Upper lobe of left lung (tissue), 6 donors: ENCODE results near the gene SCO1. TPM values are rescaled to one million over a fixed set of nuclear protein-coding genes. Genes with fewer than 3 reads are reported as not detected.
"Not testable (repeated sequence)": the region's sequence is repeated elsewhere in the genome, so short reads cannot be mapped to it uniquely, and the experiment has no call there.

ENCODE experiments used
- ATAC-seq, 2 donors: fragments of 200-7000 bp; cut with Tn5 transposase; one replicate each; pipeline ENCODE4 v1.9.1; 2022; ENCODE audit warnings: mild to moderate bottlenecking in 2 of 2, moderate library complexity in 2 of 2; ENCODE audit not compliant: low FRiP score in 2 of 2
- DNase-seq, 2 donors: peaks; one replicate each; pipeline ENCODE4 v3.0.0-alpha.2; 2019 to 2020
- H3K27ac ChIP-seq, 4 donors: fragments of 200-600 bp; sonication (generic); one replicate each; pipeline ENCODE4 v1.5.1; 2016 to 2019
- H3K27me3 ChIP-seq, 4 donors: fragments of 200-600 bp; sonication (generic); one replicate each; pipeline ENCODE4 v1.5.1; 2017 to 2019
- H3K36me3 ChIP-seq, 4 donors: fragments of 200-600 bp; sonication (generic); one replicate each; pipeline ENCODE4 v1.5.1; 2016 to 2019
- H3K4me1 ChIP-seq, 4 donors: fragments of 200-600 bp; sonication (generic); one replicate each; pipeline ENCODE4 v1.5.1; 2018 to 2019
- H3K4me3 ChIP-seq, 4 donors: fragments of 200-600 bp; sonication (generic); one replicate each; pipeline ENCODE4 v1.5.1; 2017 to 2019; ENCODE audit warnings: mild to moderate bottlenecking in 2 of 4, moderate library complexity in 1 of 4
- H3K9me3 ChIP-seq, 4 donors: fragments of 200-600 bp; sonication (generic); one replicate each; pipeline ENCODE4 v1.5.1; 2018 to 2019
- EP300 ChIP-seq, 4 donors: sonication (generic); formaldehyde crosslinking; IDR thresholded peaks; one replicate each; pipeline ENCODE4 v1.5.1; 2017; ENCODE audit warnings: antibody characterized with exemption in 4 of 4, control low read depth in 2 of 4
- POLR2A ChIP-seq, 4 donors: fragments of 450-650 bp; IDR thresholded peaks; one replicate each; pipeline ENCODE4 v1.5.1; 2016 to 2017; ENCODE audit warnings: antibody characterized with exemption in 4 of 4, mild to moderate bottlenecking in 2 of 4
- POLR2AphosphoS5 ChIP-seq, 2 donors: sonication (generic); formaldehyde crosslinking; IDR thresholded peaks; one replicate each; pipeline ENCODE4 v1.5.1; 2017; ENCODE audit warnings: antibody characterized with exemption in 2 of 2
- WGBS, 2 donors: methylation state at CpG; one replicate each; pipeline ENCODE4 v1.1.5; 2017 to 2018; 5-methylcytosine and 5-hydroxymethylcytosine counted together
- total RNA-seq, 6 donors: library from RNA; depleted of rRNA in 4 of 6; stranded (reverse); fragments of >200 nt in 4 of 6; gene quantifications; one replicate each; pipeline versions ENCODE4 v1.1.0 to v1.2.1, GENCODE V29; 2016 to 2021
- TF ChIP-seq, protein P1 (sequence below), 6 experiments: fragments of 450-650 bp in 4 of 6; fragments of 200-600 bp in 2 of 6; sonication (generic) in 2 of 6; IDR thresholded peaks; one replicate each; pipeline ENCODE4 v1.5.1; 2016 to 2019; ENCODE audit warnings: antibody characterized with exemption in 6 of 6
- donor health status: DM: no; HTN: no; CAD: no; lungs with moderate emphysema.
- donor health status: DM: no; HTN: yes; CAD: no; lungs with severe emphysema.

The SCO1 gene
- total RNA-seq, 6 donors from 2014 or later = 5.5 to 23.8 (median 17.4) TPM

DNA sequence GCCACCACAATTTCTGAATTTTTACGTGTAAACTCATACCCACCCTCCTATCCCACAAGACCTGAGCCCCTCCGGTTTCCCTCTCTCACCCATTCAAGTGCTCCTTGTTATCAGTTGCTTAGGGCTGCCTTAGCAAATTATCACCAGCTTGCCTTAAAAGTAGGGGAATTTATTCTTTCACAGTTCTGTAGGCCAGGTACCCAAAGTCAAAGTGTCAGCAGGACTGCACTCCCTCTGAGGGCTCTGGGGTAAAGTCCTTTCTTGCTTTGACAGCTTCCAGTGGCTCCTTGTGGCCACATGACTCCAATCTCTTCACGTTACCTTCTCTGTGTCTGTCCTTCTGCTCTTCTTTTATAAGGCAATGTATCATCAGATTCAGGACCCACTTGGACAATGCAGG is 40.4 kb upstream of the SCO1 start:
- H3K36me3 ChIP-seq = no peaks in the 10 kb centered on the region
- no peak for DNase-seq
- no peak for ATAC-seq
- H3K4me3 ChIP-seq = no peak overlapping the region
- no peaks in the 10 kb centered on the region for H3K27me3 ChIP-seq
- no peaks in the 10 kb centered on the region for H3K9me3 ChIP-seq
- TF ChIP-seq, protein P1, sequence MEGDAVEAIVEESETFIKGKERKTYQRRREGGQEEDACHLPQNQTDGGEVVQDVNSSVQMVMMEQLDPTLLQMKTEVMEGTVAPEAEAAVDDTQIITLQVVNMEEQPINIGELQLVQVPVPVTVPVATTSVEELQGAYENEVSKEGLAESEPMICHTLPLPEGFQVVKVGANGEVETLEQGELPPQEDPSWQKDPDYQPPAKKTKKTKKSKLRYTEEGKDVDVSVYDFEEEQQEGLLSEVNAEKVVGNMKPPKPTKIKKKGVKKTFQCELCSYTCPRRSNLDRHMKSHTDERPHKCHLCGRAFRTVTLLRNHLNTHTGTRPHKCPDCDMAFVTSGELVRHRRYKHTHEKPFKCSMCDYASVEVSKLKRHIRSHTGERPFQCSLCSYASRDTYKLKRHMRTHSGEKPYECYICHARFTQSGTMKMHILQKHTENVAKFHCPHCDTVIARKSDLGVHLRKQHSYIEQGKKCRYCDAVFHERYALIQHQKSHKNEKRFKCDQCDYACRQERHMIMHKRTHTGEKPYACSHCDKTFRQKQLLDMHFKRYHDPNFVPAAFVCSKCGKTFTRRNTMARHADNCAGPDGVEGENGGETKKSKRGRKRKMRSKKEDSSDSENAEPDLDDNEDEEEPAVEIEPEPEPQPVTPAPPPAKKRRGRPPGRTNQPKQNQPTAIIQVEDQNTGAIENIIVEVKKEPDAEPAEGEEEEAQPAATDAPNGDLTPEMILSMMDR (IDR thresholded peaks at IDR 0.05) = no peak
- TF ChIP-seq POLR2A (IDR thresholded peaks at IDR 0.05) (no peak), EP300 (IDR thresholded peaks at IDR 0.05) (no peak), POLR2AphosphoS5 (IDR thresholded peaks at IDR 0.05) (no peak)
- no peak overlapping the region for H3K27ac ChIP-seq
- WGBS, 2 donors = 74% methylated on average over 3 of the region's 3 CpGs
- H3K4me1 ChIP-seq = peaks cover 0 to 12% (median 3%) of the 10 kb centered on the region in 4 donors

DNA sequence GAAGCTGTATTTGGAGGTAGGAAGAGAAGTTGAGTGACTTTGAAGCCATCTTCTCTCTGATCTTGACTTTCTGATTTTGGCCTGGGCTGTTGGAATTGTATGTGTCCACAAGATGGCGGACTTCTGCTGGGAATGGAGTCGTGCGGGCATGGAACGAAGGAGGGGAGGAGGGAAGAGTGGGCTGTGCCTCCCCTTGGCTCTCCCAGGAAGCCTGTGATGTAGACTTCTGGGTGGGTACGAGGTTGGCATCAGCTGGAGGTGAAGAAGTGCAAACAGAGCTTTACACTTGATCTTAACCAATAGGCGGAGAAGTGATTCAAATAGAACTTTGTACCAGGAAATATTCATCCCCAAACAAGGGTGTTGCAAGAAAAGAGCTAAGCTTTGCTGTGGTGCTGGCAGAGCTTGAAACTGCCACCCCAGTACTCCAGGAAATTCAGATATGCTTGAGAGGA is 39.9 kb upstream of the SCO1 start:
- H3K4me3 ChIP-seq = no peak overlapping the region
- no peaks in the 10 kb centered on the region for H3K9me3 ChIP-seq
- TF ChIP-seq, protein P1 (IDR thresholded peaks at IDR 0.05) = peak; percentile 60 to 76 (median 65)
- TF ChIP-seq POLR2A (IDR thresholded peaks at IDR 0.05) = no peak
- H3K27ac ChIP-seq = no peak overlapping the region
- 14 to 17% methylated on average over 6 of the region's 6 CpGs for WGBS, 2 donors
- H3K27me3 ChIP-seq = no peaks in the 10 kb centered on the region
- no peaks in the 10 kb centered on the region for H3K36me3 ChIP-seq
- ATAC-seq (peak; percentile 90 to 94), DNase-seq (peak in 1 of 2 donors; percentile 76)
- peaks cover 0 to 12% (median 3%) of the 10 kb centered on the region in 4 donors for H3K4me1 ChIP-seq

DNA sequence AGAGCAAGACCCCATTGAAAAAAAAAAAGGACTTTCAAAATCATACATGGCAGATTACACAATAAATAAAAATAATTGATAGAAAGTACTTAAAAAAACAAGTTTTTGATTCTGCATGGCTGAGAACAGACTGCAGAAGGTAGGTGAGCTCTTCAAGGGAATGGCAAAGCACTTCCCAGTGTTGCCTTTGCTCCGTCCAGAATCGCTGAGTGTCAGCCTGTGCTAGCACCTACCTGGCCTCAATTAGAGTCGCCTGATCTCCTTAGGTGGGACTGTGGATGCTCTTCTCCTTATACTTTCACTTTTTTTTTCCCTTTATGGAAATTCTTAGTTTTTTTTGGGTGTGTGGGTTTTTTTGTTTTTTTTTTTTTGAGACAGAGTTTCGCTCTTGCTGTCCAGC is 38.5 kb upstream of the SCO1 start:
- peaks cover 0 to 12% (median 3%) of the 10 kb centered on the region in 4 donors for H3K4me1 ChIP-seq
- H3K4me3 ChIP-seq = no peak overlapping the region
- 89 to 90% methylated on average over 4 of the region's 4 CpGs for WGBS, 2 donors
- no peaks in the 10 kb centered on the region for H3K9me3 ChIP-seq
- no peak overlapping the region for H3K27ac ChIP-seq
- no peak for ATAC-seq
- no peaks in the 10 kb centered on the region for H3K27me3 ChIP-seq
- TF ChIP-seq POLR2AphosphoS5 (IDR thresholded peaks at IDR 0.05) = no peak
- TF ChIP-seq EP300 (IDR thresholded peaks at IDR 0.05) = no peak
- TF ChIP-seq, protein P1 (IDR thresholded peaks at IDR 0.05) = no peak
- no peak for TF ChIP-seq POLR2A (IDR thresholded peaks at IDR 0.05)
- no peak for DNase-seq
- no peaks in the 10 kb centered on the region for H3K36me3 ChIP-seq

DNA sequence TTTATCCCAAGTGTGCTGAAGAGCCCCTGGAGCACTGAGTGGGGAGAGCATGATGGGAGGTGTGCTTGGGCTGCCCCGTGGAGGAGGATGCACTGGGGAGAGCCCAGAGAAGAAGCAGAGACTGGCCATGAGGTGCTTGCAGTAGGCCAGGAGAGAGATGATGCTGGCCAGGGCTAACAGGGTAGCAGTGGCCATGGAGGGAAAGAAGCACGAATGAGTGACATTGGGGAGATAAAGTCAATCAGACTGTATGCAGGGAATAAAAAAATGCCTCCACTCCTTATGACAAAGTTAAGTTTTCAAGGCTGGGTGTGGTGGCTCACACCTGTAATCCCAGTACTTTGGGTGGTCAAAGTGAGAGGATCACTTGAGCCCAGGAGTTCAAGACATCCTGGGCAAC is 37.9 kb upstream of the SCO1 start:
- DNase-seq (no peak), ATAC-seq (no peak)
- Histone ChIP-seq H3K27ac (no peak overlapping the region), H3K9me3 (no peaks in the 10 kb centered on the region), H3K36me3 (no peaks in the 10 kb centered on the region), H3K27me3 (no peaks in the 10 kb centered on the region), H3K4me1 (peaks cover 0 to 12% (median 4%) of the 10 kb centered on the region in 4 donors), H3K4me3 (no peak overlapping the region)
- TF ChIP-seq POLR2AphosphoS5 (IDR thresholded peaks at IDR 0.05) (no peak), POLR2A (IDR thresholded peaks at IDR 0.05) (no peak), EP300 (IDR thresholded peaks at IDR 0.05) (no peak)
- TF ChIP-seq, protein P1 (IDR thresholded peaks at IDR 0.05) = no peak
- WGBS, 2 donors = 59 to 72% methylated on average over 2 of the region's 2 CpGs

DNA sequence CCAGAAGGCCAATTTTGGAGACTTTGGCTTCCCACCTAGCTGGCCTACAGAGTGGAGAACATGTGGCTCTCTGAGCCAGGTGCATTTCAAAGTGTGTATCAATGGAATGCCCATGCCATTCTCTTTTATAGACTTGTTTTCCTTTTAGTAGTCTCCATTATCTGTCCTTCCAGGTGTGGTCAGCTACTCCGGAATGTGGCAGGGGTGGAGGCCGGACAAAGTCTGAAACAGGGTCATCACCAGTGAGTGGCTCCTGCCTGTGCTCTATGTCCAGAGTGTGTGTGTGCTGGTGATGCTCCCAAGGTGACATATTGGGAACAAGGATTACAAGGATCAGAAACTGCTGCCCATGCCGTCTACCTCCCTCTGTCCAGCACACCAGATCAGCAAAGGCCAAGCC is 36.3 kb upstream of the SCO1 start:
- WGBS, 2 donors = 81 to 92% methylated on average over 3 of the region's 3 CpGs
- Histone ChIP-seq H3K4me3 (no peak overlapping the region), H3K27me3 (no peaks in the 10 kb centered on the region), H3K36me3 (no peaks in the 10 kb centered on the region), H3K4me1 (peaks cover 0 to 19% (median 8%) of the 10 kb centered on the region in 4 donors), H3K27ac (no peak overlapping the region), H3K9me3 (no peaks in the 10 kb centered on the region)
- ATAC-seq = no peak
- no peak for TF ChIP-seq EP300 (IDR thresholded peaks at IDR 0.05)
- TF ChIP-seq POLR2A (IDR thresholded peaks at IDR 0.05) = no peak
- TF ChIP-seq, protein P1 (IDR thresholded peaks at IDR 0.05) = no peak
- no peak for TF ChIP-seq POLR2AphosphoS5 (IDR thresholded peaks at IDR 0.05)
- no peak for DNase-seq

DNA sequence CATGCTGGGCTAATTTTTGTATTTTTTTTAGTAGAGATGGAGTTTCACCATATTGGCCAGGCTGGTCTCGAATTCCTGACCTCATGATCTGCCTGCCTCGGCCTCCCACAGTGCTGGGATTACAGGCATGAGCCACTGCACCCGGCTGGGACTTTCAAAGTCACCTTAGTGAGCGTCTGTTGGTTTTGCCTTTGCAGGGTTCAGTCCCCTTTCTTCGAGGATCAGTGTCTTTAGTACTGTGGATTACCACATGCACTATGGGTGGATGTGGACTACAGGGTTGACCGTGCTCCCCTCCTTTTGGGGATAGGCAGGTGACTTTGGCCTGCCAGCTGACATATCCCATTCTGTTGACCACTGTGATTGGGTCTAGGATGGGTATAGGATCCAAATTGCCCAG is 34.8 kb upstream of the SCO1 start:
- not testable (repeated sequence) for DNase-seq, ATAC-seq, H3K36me3 ChIP-seq, H3K27ac ChIP-seq, H3K27me3 ChIP-seq, H3K9me3 ChIP-seq, H3K4me3 ChIP-seq
- WGBS, 2 donors = 92 to 93% methylated on average over 3 to 6 of the region's 6 CpGs
- H3K4me1 ChIP-seq = peaks cover 0 to 13% (median 5%) of the 10 kb centered on the region in 4 donors
